ENCODE results near the gene LRMDA.

DNA sequence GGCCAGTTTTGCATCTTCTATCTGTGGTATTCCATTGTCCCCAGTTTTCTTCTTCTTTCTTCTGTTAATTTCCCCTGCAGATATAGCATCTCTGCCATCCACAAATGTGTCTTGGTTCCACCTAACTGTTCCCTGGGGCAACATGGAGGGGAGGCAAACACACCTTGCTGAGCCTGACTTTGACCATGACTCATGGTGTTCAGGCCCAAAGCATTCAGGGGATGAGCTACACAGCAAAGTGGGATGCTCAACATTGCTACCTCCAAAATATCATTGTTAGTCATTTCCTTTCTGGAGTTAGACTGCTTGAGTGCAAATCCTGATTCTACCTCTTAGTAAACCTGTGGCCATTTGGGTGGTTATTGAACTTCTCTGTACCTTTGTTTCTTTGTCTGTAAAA, 542.7 kb downstream of the LRMDA start:
- TF ChIP-seq POLR2AphosphoS5 (IDR thresholded peaks at IDR 0.05; ENCODE audit: insufficient read depth, low read depth, low read length) (no peak), POLR2A (IDR thresholded peaks at IDR 0.05; ENCODE audit: low read depth, low read length) (no peak)
- TF ChIP-seq, protein P1, sequence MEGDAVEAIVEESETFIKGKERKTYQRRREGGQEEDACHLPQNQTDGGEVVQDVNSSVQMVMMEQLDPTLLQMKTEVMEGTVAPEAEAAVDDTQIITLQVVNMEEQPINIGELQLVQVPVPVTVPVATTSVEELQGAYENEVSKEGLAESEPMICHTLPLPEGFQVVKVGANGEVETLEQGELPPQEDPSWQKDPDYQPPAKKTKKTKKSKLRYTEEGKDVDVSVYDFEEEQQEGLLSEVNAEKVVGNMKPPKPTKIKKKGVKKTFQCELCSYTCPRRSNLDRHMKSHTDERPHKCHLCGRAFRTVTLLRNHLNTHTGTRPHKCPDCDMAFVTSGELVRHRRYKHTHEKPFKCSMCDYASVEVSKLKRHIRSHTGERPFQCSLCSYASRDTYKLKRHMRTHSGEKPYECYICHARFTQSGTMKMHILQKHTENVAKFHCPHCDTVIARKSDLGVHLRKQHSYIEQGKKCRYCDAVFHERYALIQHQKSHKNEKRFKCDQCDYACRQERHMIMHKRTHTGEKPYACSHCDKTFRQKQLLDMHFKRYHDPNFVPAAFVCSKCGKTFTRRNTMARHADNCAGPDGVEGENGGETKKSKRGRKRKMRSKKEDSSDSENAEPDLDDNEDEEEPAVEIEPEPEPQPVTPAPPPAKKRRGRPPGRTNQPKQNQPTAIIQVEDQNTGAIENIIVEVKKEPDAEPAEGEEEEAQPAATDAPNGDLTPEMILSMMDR (IDR thresholded peaks at IDR 0.05; ENCODE audit: extremely low read depth in 1 of 2, insufficient read depth in 1 of 2, low read depth in 1 of 2, low read length in 2 of 2): no peak
